Left forelimb (tissue), 1 donor: Measurements from ENCODE around the gene BTBD18.
"Not testable (repeated sequence)": the region's sequence is repeated elsewhere in the genome, so short reads cannot be mapped to it uniquely, and the experiment has no call there.

Experiments used
- DNase-seq: peaks from one replicate; pipeline ENCODE4 v3.0.0-alpha.2; 2018; ENCODE audit warnings: low spot score

The BTBD18 gene

DNA sequence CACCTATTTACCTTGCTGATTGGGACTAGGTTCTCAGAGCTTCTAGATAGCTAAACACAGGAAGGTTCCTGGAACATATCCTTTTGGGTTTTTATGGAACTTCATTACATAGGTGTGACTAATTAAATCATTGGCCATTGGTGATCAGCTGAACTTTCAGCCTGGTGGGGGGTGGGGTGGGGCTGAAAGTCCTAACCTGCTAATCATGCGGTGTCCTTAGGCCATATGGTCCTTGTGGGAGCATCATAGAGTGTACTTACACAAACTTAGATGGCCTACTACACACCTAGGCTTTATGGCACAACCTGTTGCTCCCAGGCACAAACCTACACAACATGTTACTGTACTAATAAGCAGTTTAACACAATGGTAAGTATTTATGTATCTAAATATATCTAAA lies 19.0 kb downstream of the BTBD18 start:
- DNase-seq, result no peak

DNA sequence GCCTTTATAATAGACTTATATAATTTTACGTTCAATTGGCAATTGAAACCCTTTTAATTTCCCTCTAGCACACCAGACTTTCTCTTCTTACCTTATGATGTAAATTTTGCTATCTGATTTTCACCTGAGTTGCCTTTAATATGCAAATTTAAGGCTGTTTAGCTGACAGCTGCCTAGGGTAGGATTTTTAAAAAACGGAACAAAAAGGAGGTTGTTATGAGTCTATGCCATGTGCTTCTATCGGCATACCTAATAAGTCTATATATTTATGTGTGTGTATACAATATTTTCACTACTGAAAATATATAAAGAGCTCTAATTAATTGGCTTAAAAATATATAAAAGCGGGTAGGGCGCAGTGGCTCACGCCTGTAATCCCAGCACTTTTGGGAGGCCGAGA lies 22.1 kb downstream of the BTBD18 start:
- DNase-seq, result no peak

DNA sequence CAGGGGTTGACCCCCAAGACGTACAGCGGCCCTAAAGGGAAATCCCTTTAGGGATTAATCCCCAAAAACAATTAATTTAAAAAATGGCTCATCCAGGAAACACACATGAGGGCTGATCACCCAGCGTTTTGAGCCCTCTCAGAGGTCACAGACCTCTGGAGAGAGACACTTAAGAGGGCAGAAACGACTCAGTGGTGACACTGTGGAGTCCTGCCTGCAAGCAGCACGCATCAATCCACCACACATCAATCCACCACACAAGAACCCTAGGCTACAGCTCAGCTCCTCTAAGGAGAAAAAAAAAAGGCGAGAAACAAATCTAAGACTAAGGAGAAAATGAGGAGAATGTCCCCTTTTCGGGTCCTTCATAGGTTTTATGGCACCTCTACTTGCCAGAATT lies 22.8 kb downstream of the BTBD18 start:
- no peak for DNase-seq

DNA sequence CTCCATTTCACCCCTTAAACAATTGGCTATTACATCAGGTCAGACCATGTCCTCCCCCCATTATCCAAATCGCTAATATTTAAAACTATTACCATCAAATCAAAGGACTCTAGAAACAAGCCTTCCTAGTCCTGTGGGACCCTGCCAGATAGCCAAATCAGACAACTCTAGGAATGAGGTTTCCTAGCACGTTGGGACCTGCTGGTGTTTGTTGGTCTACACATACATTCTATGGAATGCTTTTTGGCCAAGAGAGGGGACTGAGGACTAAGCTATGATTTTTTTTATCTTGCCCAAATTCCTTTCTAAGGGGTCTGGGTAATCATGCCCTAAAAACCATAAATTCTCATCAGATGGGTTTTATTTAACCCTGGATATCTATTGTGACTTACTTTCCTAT lies 24.4 kb downstream of the BTBD18 start:
- DNase-seq, result no peak

DNA sequence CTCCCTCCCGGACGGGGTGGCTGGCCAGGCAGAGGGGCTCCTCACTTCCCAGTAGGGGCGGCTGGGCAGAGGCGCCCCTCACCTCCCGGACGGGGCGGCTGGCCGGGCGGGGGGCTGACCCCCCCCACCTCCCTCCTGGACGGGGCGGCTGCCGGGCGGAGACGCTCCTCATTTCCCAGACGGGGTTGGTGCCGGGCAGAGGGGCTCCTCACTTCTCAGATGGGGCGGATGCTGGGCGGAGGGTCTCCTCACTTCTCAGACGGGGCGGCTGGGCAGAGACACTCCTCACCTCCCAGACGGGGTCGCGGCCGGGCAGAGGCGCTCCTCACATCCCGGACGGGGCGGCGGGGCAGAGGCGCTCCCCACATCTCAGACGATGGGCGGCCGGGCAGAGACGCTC lies 34.9 kb downstream of the BTBD18 start:
- not testable (repeated sequence) for DNase-seq

DNA sequence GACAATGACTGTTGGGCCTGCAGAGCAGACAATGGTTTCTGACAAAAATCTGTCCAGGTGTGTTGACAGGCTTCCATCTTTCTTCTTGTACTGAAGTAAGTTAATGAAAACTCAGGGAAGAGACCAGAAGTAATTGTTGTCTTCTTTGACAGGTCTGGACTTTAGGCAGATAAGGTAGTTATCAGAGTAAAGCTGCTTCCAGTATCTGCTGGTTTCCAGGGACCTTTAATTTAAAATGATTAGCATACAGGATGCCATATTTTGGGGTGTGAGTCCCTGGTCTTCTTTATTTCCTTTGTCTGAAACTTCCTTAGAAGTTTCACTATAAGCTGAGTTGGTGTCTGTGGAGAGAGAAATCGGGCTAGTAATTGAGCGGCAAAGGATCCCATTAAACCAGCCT lies 37.8 kb downstream of the BTBD18 start:
- DNase-seq, result no peak

DNA sequence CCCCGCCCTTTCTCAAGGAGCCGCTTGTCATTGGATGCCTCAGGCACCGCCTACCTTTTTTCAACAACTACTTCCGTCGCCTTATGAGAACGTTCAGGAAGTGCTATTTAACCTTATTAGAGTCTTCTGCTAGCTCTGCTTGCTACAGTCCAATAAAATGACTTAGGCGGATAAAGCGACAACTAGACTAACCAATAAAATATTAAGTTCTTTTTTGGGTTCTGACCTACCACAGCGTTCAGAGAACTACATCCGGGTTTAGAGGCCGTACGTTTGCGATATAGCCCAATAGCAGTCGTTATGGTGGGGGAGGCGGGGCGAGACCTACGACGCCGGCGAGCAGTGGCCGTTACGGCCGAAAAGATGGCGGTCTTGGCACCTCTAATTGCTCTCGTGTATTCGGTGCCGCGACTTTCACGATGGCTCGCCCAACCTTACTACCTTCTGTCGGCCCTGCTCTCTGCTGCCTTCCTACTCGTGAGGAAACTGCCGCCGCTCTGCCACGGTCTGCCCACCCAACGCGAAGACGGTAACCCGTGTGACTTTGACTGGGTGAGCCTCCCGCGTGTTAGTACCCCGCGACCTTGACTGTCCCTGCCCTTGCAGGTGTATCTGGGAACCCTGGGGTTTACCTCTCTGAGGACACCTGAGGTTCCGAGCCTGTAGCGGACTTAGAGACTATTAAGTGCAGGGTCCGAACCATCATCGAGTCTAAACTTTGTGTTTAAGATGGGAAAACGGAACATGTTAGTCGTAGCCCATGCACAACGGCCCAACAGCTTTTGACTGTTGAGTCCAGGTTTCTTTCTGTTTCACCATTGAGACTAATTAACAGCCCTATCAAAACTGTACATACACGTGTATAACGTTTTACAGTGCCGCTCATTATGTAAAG lies 39.1 kb downstream of the BTBD18 start, which contains the start of gene TMX2:
TSS of gene TMX2 (plus strand) at position 338 of the 895 bp plus-strand sequence. CDS start at position 364, 26 bp downstream.
- peak; percentile 91 for DNase-seq

DNA sequence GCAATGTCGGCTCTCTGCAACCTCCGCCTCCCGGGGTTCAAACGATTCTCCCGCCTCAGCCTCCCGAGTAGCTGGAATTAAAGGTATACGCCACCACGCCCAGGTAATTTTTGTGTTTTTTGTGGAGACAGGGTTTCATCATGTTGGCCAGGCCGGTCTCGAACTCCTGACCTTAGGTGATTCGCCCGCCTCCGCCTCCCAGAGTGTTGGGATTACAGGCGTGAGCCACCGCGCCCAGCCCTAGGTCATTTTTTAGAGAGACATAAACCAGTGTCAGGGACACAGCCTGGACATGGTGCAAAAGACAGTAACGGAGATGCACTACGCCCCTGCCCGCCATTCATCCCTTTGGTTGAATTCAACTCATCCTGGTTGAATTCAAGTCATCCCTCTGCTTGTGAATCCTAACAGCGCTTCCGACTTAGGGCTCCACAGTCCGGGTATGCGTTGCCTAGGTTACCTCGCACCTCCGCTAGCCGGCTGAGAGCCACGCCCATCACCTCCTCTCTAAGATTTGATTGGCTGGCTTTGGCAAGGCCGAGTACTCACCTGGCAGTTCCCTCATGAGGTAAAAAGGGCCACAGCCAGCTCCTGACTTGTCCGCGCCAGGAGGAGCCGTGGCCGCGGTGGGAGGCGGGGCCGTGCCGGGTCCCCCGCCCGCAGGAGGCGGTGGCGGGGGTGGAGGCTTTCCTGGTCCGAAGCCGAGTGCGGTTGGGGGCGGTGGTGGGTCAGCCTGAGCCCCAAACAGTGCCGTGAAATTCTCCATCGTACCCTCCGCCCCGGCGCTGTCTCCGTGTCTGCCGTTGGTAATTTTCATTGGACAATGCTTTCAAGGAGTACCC lies 40.0 kb downstream of the BTBD18 start, which contains the start of gene MED19:
TSS of gene MED19 (minus strand) at position 802 of the 842 bp plus-strand sequence. CDS start at position 766, 36 bp downstream.
- DNase-seq, result peak; percentile 87

DNA sequence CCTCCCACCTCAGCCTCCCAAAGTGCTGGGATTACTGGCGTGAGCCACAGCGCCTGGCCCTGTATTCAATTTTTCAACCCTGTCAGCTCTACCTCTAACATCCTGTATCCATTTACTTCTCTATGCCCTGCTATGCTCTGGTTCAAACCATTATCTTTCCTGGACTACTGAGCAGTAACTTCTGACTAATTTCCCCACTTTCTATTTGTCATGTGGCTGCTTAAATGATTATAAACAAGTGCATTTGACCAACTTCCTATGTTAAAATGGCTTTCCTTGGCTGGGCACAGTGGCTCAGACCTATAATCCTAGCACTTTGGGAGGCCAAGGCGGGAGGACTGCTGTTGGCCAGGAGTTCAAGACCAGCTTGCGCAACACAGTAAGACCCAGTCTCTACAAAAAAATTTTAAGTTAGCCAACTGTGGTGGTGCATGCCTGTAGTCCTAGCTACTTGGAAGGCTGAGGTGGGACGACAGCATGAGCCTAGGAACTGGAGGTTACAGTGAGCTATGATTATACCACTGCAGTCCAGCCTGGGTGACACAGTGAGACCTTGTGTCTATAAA lies 41.7 kb downstream of the BTBD18 start:
- DNase-seq, result no peak

DNA sequence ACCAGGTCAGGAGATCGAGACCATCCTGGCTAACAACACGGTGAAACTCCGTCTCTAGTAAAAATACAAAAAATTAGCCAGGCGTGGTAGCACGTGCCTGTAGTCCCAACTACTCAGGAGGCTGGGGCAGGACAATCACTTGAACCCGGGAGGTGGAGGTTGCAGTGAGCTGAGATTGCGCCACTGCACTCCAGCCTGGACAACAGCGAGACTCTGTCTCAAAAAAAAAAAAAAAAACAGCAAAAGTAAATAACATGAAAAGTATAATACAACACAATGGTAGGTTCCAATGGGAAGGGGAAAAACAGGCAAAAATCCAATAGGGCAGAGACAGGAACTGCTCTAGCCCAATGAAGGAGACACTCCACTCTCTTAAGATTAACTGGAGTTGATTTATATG lies 46.2 kb downstream of the BTBD18 start:
- not testable (repeated sequence) for DNase-seq

DNA sequence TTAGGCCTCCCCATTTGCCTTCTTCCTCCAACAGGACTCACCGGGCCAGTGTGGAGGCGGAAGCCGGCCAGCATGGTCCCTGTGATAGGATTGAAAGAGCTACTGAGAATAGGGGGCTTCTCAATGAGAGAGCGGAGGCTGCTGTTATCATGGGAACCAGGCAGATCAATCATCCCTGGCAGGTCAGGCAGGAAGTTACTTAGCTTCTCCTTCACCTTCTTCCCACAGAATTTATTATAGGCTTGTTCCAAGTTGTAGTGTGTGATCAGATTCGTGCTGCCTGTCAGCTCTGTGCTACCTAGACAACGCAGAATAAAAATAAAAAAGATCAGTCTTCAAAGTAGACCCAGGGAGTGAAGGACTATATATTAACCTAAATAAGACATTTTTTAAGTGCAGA lies 46.7 kb downstream of the BTBD18 start:
- no peak for DNase-seq

DNA sequence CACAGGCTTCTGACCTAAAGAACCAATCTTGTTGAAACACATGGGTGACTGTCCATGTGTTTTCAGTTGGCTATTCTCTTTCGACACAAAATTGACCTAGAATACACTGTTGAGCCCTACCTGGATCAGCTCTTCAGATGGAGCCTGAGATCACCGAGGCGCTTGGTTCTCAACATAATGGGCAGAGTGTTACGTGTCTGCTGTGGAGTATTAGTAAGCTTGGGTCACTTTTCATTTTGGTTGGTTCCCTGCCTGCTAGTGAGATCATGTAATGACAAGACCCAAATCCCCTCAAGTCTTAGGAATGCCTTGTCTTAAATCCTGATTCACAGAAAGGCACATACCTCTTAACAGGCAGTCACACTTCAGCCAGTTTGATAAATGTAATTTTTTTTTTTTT lies 48.3 kb downstream of the BTBD18 start:
- no peak for DNase-seq

DNA sequence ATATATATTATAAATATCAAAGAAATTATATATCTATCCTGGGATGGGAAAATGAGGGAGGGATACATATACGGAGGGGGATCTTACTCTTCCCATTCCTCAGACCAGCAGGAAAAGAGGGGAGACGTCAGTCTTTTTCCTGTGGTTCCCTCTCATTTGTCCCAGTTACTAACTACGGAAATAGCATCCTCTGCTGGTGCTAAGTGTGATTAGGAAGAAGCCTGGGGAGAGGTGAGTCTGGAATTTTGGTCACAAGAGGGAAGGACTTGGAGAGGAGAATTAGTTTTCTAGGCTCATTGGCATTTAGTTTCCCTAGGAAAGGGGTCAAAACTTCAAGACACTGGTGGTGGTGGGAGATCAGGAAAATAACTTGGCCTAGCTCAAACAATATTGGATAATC lies 51.2 kb downstream of the BTBD18 start:
- no peak for DNase-seq

DNA sequence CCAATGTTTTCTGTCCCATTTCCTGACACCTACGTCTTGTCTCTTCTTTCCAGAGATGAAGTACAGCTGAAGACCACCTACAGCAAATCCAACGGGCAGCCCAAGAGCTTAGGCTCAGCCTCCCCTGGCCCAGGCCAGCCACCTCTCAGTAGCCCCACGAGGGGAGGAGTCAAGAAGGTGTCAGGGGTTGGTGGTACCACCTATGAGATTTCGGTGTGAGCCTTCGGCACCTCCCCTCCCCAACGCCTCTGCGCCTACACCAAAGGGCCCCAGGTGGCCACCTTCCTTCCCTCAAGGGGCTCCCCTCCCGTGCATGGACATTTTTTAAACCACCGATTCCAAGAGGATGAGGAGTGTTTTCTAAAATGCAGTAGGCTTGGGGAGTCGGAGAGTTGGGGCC lies 51.8 kb downstream of the BTBD18 start:
- DNase-seq, result no peak

DNA sequence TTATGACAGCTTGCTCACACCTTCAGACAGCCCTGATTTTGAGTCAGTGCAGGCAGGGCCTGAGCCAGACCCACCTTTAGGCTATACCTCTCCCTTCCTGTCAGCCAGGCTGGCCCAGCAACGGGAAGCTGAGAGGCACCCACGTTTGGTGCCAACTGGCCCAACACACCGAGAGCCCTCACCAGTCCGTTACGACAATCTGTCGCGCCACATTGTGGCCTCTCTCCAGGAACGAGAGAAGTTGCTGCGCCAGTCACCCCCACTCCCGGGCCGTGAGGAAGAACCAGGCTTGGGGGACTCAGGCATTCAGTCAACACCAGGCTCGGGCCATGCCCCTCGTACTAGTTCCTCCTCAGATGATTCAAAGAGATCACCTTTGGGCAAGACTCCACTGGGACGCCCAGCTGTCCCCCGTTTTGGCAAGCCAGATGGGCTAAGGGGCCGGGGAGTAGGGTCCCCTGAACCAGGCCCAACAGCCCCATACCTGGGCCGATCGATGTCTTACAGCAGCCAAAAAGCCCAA lies 52.7 kb downstream of the BTBD18 start:
- DNase-seq, result no peak
